DMS79 (cell line): Measurements from ENCODE around the gene FMO1.
"Not testable (repeated sequence)": the region's sequence is repeated elsewhere in the genome, so short reads cannot be mapped to it uniquely, and the experiment has no call there.

ENCODE experiments used
- DNase-seq: peaks from one replicate; lab custom pipeline; 2025; lab: John Stamatoyannopoulos, UW

Gene FMO1

GRCh38 chr1:171236231-171236630 lies 12.1 kb upstream of the FMO1 start:
- DNase-seq = not testable (repeated sequence)

- no peak for DNase-seq
These were observed 4.4 kb upstream of the FMO1 start for GRCh38 chr1:171243878-171244277.

DNA sequence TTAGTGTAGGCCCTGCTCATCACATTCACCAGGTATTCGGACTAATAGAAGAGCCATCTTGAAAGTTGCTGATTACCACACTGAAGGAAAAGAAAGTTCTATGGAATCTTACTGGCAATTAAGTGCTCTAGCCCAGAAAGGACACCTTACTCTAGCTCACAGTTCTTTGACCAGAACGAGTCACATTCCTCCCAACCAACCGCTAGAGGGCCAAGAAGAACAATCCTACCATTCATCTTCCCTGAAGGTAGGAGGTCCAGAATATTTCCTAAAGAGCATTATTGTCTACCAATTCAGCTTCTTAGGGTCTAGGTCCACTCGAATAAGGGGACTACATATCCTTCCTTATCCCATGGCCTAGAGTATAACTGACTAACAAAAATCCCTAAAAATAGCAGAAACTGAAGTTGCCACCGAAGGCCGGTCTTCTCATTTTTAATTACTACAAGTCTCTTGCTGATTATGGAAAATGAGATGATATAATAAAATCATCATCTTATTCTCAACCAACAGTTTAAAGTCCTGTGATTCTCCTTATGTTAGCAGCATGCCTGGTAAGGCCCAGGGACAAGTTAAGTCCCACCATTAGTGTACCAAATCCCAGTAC lies 2.7 kb upstream of the FMO1 start:
- DNase-seq = no peak

GRCh38 chr1:171247501-171247900 lies 793 bp upstream of the FMO1 start:
- DNase-seq = no peak

DNA sequence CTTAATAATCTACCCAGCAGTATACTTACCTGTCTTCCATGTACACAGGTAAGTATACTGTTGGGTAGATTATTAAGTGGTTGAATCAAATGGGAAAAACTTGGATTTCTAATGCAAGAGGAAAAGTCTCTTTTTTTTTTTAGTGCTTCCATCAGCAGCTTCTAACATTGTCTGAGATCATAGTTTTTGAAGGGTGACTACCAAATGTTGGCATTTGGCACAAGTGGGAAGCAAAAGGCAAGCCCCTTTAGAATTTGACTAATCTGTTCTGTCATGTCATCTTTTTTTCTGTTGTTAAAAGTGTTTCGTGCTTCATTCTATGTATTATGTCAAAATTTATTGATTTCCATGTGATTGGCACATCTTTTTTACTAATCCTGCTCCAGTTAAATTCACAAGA lies 547 bp downstream of the FMO1 start:
- DNase-seq = no peak

- DNase-seq = no peak
These were observed 2.0 kb downstream of the FMO1 start for GRCh38 chr1:171250263-171250662.

GRCh38 chr1:171251042-171251951 lies 3.0 kb downstream of the FMO1 start:
- DNase-seq = peak; percentile 63

GRCh38 chr1:171251952-171252300 lies 3.6 kb downstream of the FMO1 start:
- DNase-seq = no peak

- peak; percentile 50 for DNase-seq
These were observed 4.2 kb downstream of the FMO1 start for GRCh38 chr1:171252482-171252881.

GRCh38 chr1:171254859-171255258 lies 6.6 kb downstream of the FMO1 start:
- DNase-seq = no peak

GRCh38 chr1:171256940-171257606 lies 8.8 kb downstream of the FMO1 start:
- no peak for DNase-seq

GRCh38 chr1:171257607-171258076 lies 9.3 kb downstream of the FMO1 start:
- no peak for DNase-seq

- no peak for DNase-seq
These were observed 10.1 kb downstream of the FMO1 start for GRCh38 chr1:171258429-171258828.

- no peak for DNase-seq
These were observed 10.6 kb downstream of the FMO1 start for GRCh38 chr1:171258943-171259342.

DNA sequence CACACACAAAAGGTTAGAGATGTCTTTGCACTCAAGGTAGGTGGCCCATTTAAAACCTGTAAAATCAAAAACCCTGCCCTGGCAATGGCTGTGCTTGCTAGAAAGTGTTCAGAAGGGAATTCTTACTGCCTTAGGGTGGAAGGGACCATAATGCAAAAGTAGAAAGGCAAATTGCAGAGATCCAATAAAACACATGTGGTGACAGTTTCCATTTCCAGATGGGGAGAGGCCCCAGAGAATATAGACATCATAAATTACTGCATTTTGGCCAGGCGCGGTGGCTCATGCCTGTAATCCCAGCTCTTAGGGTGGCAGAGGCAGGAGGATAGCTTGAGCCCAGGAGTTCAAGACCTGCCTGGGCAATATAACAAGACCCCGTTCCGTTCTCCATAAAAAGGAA lies 13.0 kb downstream of the FMO1 start:
- no peak for DNase-seq

DNA sequence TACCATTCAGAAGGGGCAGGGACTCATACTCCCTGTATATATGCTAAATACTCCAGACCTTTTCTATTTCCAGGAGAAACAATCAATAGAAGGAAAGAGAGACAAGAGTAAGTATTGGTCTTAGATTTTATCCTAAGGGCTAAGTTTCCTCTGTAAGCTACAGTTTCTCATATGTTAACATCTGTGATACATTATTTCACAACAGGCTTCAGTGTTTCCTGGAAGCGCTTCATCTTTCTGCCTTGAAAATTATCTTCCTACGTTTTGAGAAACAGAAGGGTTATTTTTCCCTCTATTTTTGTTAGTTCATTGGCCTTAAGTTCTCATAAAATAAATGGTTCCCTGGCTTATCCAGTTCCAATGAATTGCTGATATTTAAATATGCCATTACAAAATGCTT lies 15.6 kb downstream of the FMO1 start:
- DNase-seq = no peak

DNA sequence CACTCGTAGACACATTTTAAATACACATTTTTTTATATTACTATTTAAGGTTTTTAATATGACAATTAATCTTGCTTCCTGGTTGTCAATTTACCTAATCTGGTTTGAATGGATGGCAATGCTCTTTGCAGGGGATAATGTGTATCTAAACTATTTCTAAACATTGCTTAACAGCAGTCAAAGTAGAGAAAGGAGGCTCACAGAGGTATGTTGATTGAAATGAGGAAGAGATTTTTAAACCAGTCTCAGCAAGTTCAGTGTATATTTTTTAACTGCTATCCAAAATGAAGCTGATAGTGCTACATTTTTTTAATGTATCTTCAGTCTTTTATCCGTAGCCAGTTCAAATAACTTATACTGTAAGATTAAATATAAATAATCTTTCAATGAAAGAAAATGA lies 17.4 kb downstream of the FMO1 start:
- DNase-seq = no peak

DNA sequence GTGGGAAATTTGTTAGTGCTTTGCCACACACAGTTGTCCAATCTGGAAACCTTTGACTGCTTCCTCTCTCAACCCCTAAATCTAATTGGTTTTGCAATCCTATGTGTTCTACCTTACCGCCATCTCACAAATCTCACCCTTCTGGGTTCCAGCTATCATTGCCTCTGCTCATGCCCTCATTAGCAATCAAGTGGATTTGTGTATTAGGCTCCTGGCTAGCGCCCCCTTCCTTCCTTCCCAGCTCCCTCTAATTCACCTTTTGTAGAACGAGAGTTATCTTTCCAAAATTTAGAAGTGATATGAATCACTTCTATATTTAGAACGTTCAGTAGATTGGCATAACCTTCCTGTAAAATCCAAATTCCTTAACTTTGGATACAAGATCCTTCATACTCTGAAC lies 18.6 kb downstream of the FMO1 start:
- no peak for DNase-seq

- no peak for DNase-seq
These were observed 19.1 kb downstream of the FMO1 start for GRCh38 chr1:171267391-171267790.

DNA sequence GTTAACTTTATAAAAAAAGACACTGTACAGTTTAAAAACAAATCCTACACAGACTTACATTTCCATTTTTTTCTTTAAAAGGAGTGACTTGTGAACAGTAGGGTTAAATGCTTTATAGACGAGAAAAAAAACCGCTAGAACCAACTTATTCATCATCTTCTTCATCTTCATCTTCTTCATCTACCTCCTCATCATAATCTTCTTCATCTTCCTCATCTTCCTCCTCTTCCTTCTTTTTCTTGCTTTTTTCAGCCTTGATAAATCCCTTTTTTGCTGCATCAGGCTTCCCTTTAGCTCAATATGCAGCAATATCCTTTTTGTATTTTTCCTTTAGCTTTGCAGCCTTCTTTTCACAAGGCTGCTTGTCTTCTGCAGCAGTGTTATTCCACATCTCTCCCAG lies 22.5 kb downstream of the FMO1 start:
- no peak for DNase-seq

- no peak for DNase-seq
These were observed 29.2 kb downstream of the FMO1 start for GRCh38 chr1:171277534-171277933.

GRCh38 chr1:171279234-171279633 lies 30.9 kb downstream of the FMO1 start:
- DNase-seq = no peak

DNA sequence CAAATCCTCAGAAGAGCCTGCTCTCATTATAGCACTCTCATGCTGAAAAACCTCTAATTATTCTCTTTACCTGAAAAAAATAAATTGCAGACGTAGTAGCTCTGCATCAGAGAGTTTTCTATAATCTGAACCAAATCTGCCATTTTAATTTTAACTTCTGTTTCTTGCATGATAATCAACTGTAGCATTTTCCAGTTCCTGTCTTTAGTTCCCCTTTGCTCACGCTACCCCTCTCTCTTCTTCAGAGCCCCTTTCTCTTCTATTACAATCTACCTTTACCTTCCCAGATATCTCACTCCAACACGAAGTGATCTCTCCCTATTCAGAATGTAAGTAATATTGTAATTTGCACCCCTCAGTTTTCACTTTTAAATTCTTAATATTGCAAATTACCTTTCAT lies 31.4 kb downstream of the FMO1 start:
- no peak for DNase-seq
